Stimulated activated CD8-positive, alpha-beta memory T cell treated with anti-CD3 and anti-CD28 coated beads, Interleukin-15, amount 100 ng/mL, for 4 hours (primary cell): ENCODE measurements around the gene TARS3.
A peak's percentile ranks its signal among the peaks of the same experiment; 100 is the strongest.
"Not testable (repeated sequence)": the region's sequence is repeated elsewhere in the genome, so short reads cannot be mapped to it uniquely, and the experiment has no call there.

Source experiments
- DNase-seq, 2 donors: peaks; one replicate each; pipeline ENCODE4 v3.0.0-alpha.2; 2020; ENCODE audit warnings: low read depth in 2 of 2

The TARS3 gene

DNA sequence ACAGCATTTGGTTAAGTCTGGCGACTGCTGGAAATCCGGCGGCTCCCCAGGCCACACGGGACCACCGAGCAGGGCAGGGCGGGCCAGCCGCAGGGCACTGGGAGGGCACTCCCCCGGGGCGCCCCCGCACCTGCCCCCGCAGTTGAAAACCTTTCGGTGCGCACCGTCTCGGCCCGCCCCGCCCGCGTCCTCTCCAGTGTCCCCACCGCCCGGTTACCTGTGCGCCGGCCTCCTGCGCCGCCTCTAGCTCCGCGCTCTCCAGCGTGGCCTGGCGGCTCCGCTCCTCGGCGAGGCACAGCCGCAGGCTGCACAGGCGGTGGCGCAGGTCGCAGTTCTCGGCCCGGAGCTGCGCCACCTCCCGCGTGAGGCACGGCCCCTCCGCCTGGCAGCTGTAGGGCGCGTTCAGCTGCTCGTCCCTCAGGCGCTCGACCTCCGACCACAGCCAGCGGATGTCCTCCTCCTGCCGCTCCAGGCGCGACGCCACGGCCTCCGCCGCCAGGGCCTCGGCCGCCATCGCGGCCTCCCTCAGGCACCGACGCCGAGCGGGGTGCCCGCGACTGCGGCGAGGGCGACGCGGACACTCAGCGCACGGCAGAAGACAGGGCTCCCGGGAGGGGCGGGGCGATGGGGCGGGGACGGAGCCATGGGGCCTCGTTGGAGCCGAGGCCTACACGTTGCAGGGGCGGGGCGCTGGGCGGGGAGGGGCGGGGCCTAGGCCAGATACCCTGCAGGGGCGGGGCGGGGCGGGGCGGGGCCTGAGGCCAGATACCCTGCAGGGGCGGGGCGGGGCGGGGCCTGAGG lies at the start of gene TARS3:
Gene TARS3, minus strand, starts transcription at position 600 of the 801 bp plus-strand sequence. Its CDS starts 86 bp downstream, at position 514.
- DNase-seq: peak; percentile 89 to 91

GRCh38 chr15:101773496-101774100 lies 49.3 kb upstream of the TARS3 start:
- no peak for DNase-seq

- no peak for DNase-seq
Measured at GRCh38 chr15:101772921-101773320, 48.6 kb upstream of the TARS3 start.

DNA sequence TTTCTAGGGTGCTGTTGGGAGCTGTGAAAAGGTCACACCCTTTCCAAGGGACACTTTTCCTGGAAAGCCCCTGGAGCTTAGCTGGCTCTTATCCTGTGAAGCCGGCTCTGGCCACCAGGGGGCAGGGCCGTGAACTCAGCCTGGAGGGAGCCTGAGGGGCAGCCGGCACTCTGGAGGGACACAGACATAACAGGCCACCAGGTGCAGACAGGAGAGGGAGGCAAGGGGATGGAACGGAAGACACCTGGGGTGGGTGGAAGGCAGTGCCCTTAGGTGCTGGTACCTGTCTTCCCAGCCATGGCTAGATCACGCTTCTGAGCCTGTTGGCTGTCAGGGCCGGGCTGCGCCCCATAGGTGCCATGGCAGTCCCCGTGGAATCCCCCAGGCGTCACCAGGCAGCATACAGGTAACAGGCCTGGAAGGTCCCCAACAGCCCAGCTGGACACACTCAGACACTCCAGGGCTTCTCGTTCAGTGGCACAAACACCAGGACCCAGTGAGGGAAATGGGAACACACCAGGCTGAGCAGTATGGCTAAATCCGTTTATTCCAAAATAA lies 42.9 kb upstream of the TARS3 start:
- not testable (repeated sequence) for DNase-seq

GRCh38 chr15:101765772-101766456 lies 41.6 kb upstream of the TARS3 start:
- no peak for DNase-seq

DNA sequence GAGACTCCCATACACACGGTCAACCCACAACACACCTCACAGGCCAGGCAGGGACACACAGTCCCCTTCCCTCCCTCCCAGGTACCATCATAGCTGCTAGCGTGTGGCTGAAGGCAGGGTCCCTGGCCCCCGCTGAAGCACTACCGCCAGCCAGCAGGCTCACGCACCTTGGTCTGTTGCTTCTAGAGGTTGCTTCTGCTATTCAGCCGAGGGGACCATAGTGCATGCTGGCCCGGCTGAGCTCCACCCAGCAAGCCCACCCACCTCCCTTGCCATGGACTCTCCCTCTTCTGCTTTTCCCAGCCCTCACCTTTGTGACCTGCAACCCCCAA lies 41.0 kb upstream of the TARS3 start:
- not testable (repeated sequence) for DNase-seq

- not testable (repeated sequence) for DNase-seq
Measured at GRCh38 chr15:101764669-101765339, 40.5 kb upstream of the TARS3 start.

- DNase-seq: not testable (repeated sequence)
Measured at GRCh38 chr15:101746716-101747082, 22.4 kb upstream of the TARS3 start.

DNA sequence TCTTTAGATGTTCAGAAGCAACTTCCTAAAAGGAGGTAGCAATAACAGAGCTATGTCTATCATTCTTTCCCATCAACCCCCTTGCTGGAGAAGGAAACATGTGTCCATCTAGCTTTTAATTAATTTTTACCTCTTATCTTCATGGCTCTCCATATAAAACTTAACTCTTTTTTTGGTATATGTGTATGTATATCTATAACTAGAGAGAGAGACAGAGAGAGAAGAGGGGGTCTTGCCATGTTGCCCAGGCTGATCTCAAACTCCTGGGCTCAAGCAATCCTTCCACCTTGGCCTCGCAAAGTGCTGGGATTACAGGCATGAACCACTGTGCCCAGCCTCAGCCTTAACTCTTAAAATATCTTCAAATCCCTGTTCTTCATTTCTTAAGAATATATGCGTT lies 10.6 kb upstream of the TARS3 start:
- not testable (repeated sequence) for DNase-seq

DNA sequence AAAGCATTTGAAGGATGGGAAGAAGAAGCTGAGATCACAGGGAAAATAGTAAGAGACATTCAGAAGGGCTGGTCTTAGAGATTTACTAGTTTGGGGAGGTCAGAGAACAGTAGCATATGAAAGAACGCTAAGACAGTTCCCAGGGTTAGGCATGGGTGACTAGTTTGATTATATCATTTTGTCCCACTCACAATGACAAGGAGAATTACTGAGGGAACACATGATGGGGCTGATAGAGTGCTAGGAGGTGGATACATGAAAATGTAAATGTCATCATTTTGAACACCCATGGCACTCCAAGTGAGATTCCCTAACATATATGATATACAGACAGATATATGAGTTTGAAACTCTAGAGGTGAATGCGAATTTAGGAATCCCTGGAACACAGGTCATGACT lies 9.3 kb upstream of the TARS3 start:
- no peak for DNase-seq

DNA sequence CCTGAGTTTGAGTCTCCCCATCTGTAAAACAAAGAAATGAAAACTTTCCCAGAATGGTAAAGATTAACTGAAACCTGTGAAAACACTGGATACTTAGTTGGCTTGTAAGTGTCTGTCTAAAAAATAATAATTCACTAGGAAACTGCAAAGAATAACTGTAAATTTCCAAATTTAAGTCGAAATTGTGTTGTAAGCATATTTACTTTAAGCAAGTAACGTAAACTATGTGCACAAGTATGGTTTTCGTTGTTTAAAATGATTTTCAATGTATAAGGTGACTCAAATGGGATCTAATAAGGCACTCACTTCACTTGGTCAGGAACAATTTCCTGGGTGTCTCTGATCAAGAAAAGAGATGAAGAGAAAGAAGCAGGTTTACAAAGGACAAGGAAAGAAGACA lies 8.5 kb upstream of the TARS3 start:
- DNase-seq: no peak

GRCh38 chr15:101731746-101732145 lies 7.5 kb upstream of the TARS3 start:
- no peak for DNase-seq

DNA sequence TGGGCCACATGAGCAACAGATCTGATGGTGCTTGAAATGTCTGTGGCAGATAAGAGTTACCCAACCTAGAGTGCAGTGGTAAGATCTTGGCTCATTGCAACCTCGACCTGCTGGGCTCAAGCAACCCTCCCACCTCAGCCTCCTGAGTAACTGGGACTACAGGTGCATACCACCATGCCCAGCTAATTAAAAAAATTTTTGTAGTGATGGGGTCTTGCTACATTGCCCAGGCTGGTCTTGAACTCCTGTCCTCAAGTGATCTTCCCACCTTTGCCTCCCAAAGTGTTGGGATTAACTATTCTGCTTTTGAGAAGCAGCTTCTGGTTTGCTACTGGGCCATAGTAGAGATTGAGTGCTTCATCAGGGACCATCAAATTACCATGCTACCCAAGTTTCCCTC lies 2.9 kb upstream of the TARS3 start:
- DNase-seq: no peak

DNA sequence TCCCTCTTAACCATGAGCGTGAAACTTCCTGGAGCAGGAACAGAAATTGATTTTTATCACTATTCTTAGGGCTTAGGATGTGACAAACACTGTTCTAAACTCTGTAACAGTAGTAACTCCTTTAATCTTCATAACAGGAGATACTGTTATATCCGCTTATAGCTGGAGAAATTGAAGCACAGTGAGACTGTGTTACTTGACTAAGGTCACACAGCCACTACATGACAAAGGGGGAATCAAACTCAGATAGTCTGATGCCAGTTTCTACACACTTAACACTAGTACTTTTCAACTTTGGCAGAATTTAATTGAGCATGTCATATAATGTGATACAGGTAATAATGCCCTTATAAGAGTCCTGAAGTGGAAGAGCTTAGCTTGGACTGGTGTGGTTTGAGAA lies 800 bp upstream of the TARS3 start:
- DNase-seq: no peak

- no peak for DNase-seq
Measured at GRCh38 chr15:101724675-101725005, 367 bp upstream of the TARS3 start.

- no peak for DNase-seq
Measured at GRCh38 chr15:101723171-101723873, 951 bp downstream of the TARS3 start.

- DNase-seq: no peak
Measured at GRCh38 chr15:101718896-101719295, 5.4 kb downstream of the TARS3 start.

GRCh38 chr15:101712078-101712477 lies 12.2 kb downstream of the TARS3 start:
- DNase-seq: no peak

GRCh38 chr15:101710806-101711205 lies 13.5 kb downstream of the TARS3 start:
- DNase-seq: no peak

DNA sequence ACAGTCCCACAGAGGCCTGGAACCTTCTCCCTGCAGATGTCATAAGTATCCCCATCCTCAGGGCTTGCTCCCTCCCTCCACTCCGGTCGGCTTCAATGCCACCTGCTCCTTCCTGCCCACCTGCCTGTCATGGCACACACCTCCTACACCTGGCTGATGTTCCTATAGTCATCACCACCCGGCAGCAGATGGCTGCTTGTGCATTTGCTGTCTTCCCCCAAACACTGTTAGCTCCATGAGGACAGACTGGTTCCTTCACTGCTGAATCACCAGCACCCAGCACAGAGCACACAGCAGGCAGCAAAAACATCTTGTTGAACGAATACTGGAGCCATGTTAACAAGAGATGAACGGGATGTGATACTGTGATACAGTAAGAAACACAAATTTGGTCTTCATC lies 14.8 kb downstream of the TARS3 start:
- DNase-seq: no peak

- no peak for DNase-seq
Measured at GRCh38 chr15:101707983-101708382, 16.3 kb downstream of the TARS3 start.

- no peak for DNase-seq
Measured at GRCh38 chr15:101702077-101702476, 22.2 kb downstream of the TARS3 start.
